ENCODE data around the gene TMEM101.
"Not testable (repeated sequence)": the region's sequence is repeated elsewhere in the genome, so short reads cannot be mapped to it uniquely, and the experiment has no call there.

The TMEM101 gene

DNA sequence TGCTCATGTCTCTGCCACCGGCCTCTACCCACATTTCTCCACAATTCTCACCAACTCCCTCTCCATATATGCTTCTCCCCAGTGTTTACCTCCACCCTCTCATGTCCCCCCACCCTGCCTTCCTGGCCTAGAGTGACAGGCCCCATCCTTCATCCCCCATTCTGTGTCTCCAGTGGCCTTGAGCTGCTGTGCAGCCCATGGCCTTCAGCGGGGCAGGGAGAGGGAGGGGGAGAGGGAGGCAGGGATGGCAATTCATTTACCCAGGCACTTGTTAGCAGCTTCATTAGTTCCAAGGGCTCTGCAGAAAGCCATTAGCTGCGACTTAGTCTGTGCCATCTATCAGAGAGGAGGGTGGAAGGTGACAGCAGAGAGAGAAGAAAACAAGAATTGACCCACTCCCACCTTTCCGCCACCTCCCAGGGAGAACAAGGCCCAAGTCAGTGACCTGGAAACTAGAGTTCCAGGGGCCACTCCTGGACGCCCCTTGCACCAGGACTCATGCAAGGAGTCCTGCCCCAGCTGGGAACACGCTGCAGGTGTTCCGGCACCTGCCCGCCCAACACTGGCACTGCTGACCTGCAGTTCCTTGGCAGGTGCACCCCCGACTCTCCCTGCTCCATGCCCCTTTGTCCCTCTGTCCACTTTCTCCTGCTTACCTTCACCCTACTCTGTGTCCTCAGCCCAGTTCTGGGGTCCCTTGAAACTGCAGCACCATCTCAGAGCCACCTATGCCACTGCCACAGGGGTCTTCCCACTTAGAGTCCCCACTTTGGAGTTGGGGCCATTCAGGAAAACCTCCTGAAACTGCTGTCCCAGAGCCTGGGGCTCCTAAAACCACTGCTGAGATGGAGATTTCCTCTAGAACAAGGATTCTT lies 37.6 kb downstream of the TMEM101 start:
- H3K9me3 ChIP-seq (ENCODE audit: control insufficient read depth, low read length), result no peaks in the 10 kb centered on the region
- H3K27me3 ChIP-seq (ENCODE audit: control insufficient read depth, insufficient read depth, low read length, poor library complexity, severe bottlenecking), result peaks cover 5% of the 10 kb centered on the region
- H3K27ac ChIP-seq (ENCODE audit: insufficient read depth, low read depth, low read length, poor library complexity, severe bottlenecking), result no peak overlapping the region
- H3K4me3 ChIP-seq (ENCODE audit: insufficient read depth, low read depth, low read length), result no peak overlapping the region
- WGBS, 2 experiments, result 74 to 75% methylated on average over 9 of the region's 9 CpGs
- H3K4me1 ChIP-seq (ENCODE audit: control insufficient read depth, insufficient read depth, low read length), result no peaks in the 10 kb centered on the region
- no peaks in the 10 kb centered on the region for H3K36me3 ChIP-seq (ENCODE audit: control insufficient read depth, insufficient read depth, low read length)

DNA sequence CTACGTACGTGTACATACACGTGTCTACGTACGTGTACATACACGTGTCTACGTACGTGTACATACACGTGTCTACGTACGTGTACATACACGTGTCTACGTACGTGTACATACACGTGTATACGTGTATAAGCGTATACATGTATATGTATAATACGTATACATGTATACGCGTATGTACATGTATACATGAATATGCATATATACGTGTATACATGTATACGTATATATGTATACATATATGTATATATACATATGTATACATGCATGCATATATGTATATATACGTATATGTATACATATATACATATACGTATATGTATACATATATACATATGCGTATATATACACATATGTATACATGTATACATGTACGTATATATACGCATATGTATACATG lies 38.9 kb downstream of the TMEM101 start:
- no peaks in the 10 kb centered on the region for H3K27me3 ChIP-seq (ENCODE audit: control insufficient read depth, insufficient read depth, low read length, poor library complexity, severe bottlenecking)
- 81 to 87% methylated on average over 5 to 9 of the region's 27 CpGs for WGBS, 2 experiments
- no peaks in the 10 kb centered on the region for H3K36me3 ChIP-seq (ENCODE audit: control insufficient read depth, insufficient read depth, low read length)
- no peaks in the 10 kb centered on the region for H3K4me1 ChIP-seq (ENCODE audit: control insufficient read depth, insufficient read depth, low read length)
- H3K27ac ChIP-seq (ENCODE audit: insufficient read depth, low read depth, low read length, poor library complexity, severe bottlenecking), result no peak overlapping the region
- H3K4me3 ChIP-seq (ENCODE audit: insufficient read depth, low read depth, low read length), result no peak overlapping the region
- H3K9me3 ChIP-seq (ENCODE audit: control insufficient read depth, low read length), result no peaks in the 10 kb centered on the region

DNA sequence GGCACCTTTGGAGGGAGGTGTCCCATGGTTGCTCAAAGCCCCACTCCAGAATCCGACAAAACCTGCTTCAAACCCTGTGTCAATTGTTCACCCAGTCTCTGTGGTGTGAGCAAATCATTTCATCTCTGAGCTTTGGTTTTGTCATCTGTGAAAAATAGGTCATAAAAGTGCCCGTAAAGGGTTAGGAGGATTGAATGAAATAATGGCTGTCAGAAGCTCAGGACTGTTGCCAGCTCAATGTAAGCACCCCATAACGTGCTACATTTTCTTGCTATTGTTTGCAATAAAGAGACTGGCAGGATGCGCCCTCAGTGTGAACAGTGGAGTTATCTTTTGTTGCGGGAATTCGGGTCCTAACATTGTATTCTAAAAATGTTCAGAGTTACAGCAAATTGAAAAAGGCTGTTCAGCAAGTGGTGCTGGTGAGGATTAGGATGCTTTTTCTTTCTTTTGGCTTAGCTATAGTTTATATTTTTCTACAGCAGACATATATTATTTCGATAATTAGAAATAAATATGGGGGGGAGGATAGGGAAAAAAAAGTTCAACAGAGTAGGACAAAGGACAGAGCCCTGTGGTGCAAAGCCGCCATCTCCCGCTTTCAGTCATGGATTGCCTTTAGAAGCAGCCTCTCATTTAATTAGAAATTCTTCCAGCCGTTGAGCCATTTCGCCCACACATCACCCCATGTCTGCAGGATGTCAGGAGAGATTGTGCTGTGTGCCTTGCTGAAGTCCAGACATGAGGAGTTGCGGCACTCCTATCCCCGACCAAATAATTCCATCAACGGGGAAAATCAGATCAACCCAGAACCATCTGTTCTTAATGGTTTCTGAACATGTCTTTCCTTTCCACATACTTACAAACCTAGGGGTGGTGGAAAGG lies 40.1 kb downstream of the TMEM101 start:
- H3K27ac ChIP-seq (ENCODE audit: insufficient read depth, low read depth, low read length, poor library complexity, severe bottlenecking), result no peak overlapping the region
- no peaks in the 10 kb centered on the region for H3K4me1 ChIP-seq (ENCODE audit: control insufficient read depth, insufficient read depth, low read length)
- no peaks in the 10 kb centered on the region for H3K9me3 ChIP-seq (ENCODE audit: control insufficient read depth, low read length)
- WGBS, 2 experiments, result 82 to 83% methylated on average over 13 of the region's 14 CpGs
- no peaks in the 10 kb centered on the region for H3K27me3 ChIP-seq (ENCODE audit: control insufficient read depth, insufficient read depth, low read length, poor library complexity, severe bottlenecking)
- no peaks in the 10 kb centered on the region for H3K36me3 ChIP-seq (ENCODE audit: control insufficient read depth, insufficient read depth, low read length)
- no peak overlapping the region for H3K4me3 ChIP-seq (ENCODE audit: insufficient read depth, low read depth, low read length)

- H3K9me3 ChIP-seq (ENCODE audit: control insufficient read depth, low read length); H3K4me3 ChIP-seq (ENCODE audit: insufficient read depth, low read depth, low read length); H3K27ac ChIP-seq (ENCODE audit: insufficient read depth, low read depth, low read length, poor library complexity, severe bottlenecking); H3K36me3 ChIP-seq (ENCODE audit: control insufficient read depth, insufficient read depth, low read length); H3K27me3 ChIP-seq (ENCODE audit: control insufficient read depth, insufficient read depth, low read length, poor library complexity, severe bottlenecking); H3K4me1 ChIP-seq (ENCODE audit: control insufficient read depth, insufficient read depth, low read length): not testable (repeated sequence)
- WGBS, 2 experiments, result 90% methylated on average over 22 of the region's 22 CpGs
Measured at GRCh38 chr17:43972444-43973212, 42.1 kb downstream of the TMEM101 start.

DNA sequence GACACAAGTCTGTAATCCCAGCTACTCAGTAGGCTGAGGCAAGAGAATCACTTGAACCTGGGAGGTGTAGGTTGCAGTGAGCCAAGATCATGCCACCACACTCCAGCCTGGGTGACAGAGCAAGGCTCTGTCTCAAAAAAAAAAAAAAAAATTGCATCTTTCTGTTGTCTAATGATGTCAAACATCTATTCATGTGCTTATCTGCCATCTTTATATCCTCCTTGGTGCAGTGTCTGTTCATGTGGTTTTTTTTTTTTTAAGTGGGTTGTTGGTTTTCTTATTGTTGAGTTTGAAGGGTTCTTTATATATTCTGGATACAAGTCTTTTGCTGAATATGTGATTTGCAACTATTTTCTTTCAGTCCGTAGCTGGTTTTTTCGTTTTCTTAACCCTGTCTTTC lies 43.3 kb downstream of the TMEM101 start:
- not testable (repeated sequence) for H3K9me3 ChIP-seq (ENCODE audit: control insufficient read depth, low read length); H3K27ac ChIP-seq (ENCODE audit: insufficient read depth, low read depth, low read length, poor library complexity, severe bottlenecking); H3K27me3 ChIP-seq (ENCODE audit: control insufficient read depth, insufficient read depth, low read length, poor library complexity, severe bottlenecking); H3K4me1 ChIP-seq (ENCODE audit: control insufficient read depth, insufficient read depth, low read length); H3K4me3 ChIP-seq (ENCODE audit: insufficient read depth, low read depth, low read length); H3K36me3 ChIP-seq (ENCODE audit: control insufficient read depth, insufficient read depth, low read length)
- WGBS, 2 experiments, result no CpG with 5 or more reads among the region's 2 CpGs

DNA sequence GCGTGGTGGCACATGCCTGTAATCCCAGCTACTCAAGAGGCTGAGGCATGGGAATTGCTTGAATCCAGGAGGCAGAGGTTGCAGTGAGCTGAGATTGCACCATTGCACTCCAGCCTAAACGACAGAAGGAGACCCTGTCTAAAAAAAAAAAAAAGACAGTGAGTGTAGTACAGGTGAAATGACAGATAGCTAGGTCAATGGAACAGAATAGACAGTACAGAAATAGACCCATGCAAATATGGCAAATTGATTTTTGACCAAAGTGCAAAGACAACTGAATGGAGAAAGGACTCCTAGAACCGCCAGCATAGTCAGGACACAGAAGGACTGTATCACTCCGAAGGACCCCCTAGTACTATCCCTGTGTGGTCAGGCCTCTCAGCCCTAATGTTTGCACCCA lies 44.4 kb downstream of the TMEM101 start:
- no peaks in the 10 kb centered on the region for H3K4me1 ChIP-seq (ENCODE audit: control insufficient read depth, insufficient read depth, low read length)
- no peak overlapping the region for H3K27ac ChIP-seq (ENCODE audit: insufficient read depth, low read depth, low read length, poor library complexity, severe bottlenecking)
- 90% methylated on average over 4 of the region's 4 CpGs for WGBS, 2 experiments
- no peaks in the 10 kb centered on the region for H3K9me3 ChIP-seq (ENCODE audit: control insufficient read depth, low read length)
- H3K27me3 ChIP-seq (ENCODE audit: control insufficient read depth, insufficient read depth, low read length, poor library complexity, severe bottlenecking), result no peaks in the 10 kb centered on the region
- no peaks in the 10 kb centered on the region for H3K36me3 ChIP-seq (ENCODE audit: control insufficient read depth, insufficient read depth, low read length)
- no peak overlapping the region for H3K4me3 ChIP-seq (ENCODE audit: insufficient read depth, low read depth, low read length)

- H3K36me3 ChIP-seq (ENCODE audit: control insufficient read depth, insufficient read depth, low read length), result no peaks in the 10 kb centered on the region
- no peak overlapping the region for H3K27ac ChIP-seq (ENCODE audit: insufficient read depth, low read depth, low read length, poor library complexity, severe bottlenecking)
- H3K27me3 ChIP-seq (ENCODE audit: control insufficient read depth, insufficient read depth, low read length, poor library complexity, severe bottlenecking), result no peaks in the 10 kb centered on the region
- no peaks in the 10 kb centered on the region for H3K4me1 ChIP-seq (ENCODE audit: control insufficient read depth, insufficient read depth, low read length)
- H3K4me3 ChIP-seq (ENCODE audit: insufficient read depth, low read depth, low read length), result no peak overlapping the region
- WGBS, 2 experiments, result 77% methylated on average over 8 to 9 of the region's 9 CpGs
- H3K9me3 ChIP-seq (ENCODE audit: control insufficient read depth, low read length), result no peaks in the 10 kb centered on the region
Measured at GRCh38 chr17:43967251-43967875, 47.4 kb downstream of the TMEM101 start.

GRCh38 chr17:43966276-43966675 lies 48.5 kb downstream of the TMEM101 start:
- Histone ChIP-seq H3K27me3 (ENCODE audit: control insufficient read depth, insufficient read depth, low read length, poor library complexity, severe bottlenecking) (no peaks in the 10 kb centered on the region), H3K36me3 (ENCODE audit: control insufficient read depth, insufficient read depth, low read length) (no peaks in the 10 kb centered on the region), H3K9me3 (ENCODE audit: control insufficient read depth, low read length) (no peaks in the 10 kb centered on the region), H3K27ac (ENCODE audit: insufficient read depth, low read depth, low read length, poor library complexity, severe bottlenecking) (no peak overlapping the region), H3K4me1 (ENCODE audit: control insufficient read depth, insufficient read depth, low read length) (no peaks in the 10 kb centered on the region), H3K4me3 (ENCODE audit: insufficient read depth, low read depth, low read length) (no peak overlapping the region)
- 93 to 97% methylated on average over 3 of the region's 3 CpGs for WGBS, 2 experiments

DNA sequence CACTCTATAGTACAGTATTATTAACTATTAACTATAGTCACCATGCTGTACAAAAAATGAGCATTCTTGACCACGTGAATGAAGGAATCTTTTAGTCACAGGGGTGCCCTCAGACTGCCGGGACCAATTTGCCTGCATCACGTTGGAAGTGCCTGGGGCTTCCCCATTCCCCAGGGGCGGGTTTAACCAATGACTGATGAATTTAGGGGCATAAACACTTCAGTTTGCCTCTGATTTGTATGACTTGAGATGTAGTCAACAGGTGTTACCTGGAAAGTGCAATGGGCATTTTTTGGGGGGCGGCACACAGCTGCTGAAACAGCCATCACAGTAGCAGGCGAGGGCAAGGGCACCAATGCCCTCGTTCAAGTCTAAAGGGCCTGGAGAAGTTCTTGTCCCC lies 52.3 kb downstream of the TMEM101 start:
- no peaks in the 10 kb centered on the region for H3K9me3 ChIP-seq (ENCODE audit: control insufficient read depth, low read length)
- H3K4me1 ChIP-seq (ENCODE audit: control insufficient read depth, insufficient read depth, low read length), result no peaks in the 10 kb centered on the region
- H3K27me3 ChIP-seq (ENCODE audit: control insufficient read depth, insufficient read depth, low read length, poor library complexity, severe bottlenecking), result no peaks in the 10 kb centered on the region
- H3K27ac ChIP-seq (ENCODE audit: insufficient read depth, low read depth, low read length, poor library complexity, severe bottlenecking), result no peak overlapping the region
- 83 to 86% methylated on average over 7 of the region's 7 CpGs for WGBS, 2 experiments
- H3K4me3 ChIP-seq (ENCODE audit: insufficient read depth, low read depth, low read length), result no peak overlapping the region
- H3K36me3 ChIP-seq (ENCODE audit: control insufficient read depth, insufficient read depth, low read length), result no peaks in the 10 kb centered on the region

All from ectodermal cell (in vitro differentiated cells).